Right lobe of liver (tissue), 6 donors: ENCODE data around the gene WBP2NL. TPM values are rescaled to one million over a fixed set of nuclear protein-coding genes. Genes with fewer than 3 reads are reported as not detected.

Source experiments
- ATAC-seq, 4 donors: fragments of 200-7000 bp; cut with Tn5 transposase; one replicate each; pipeline ENCODE4 v1.9.1; 2020; ENCODE audit warnings: mild to moderate bottlenecking in 4 of 4, moderate library complexity in 4 of 4
- DNase-seq, 3 donors: peaks; one replicate each; pipeline ENCODE4 v3.0.0-alpha.2; 2020
- H3K27ac ChIP-seq, 3 donors: fragments of 200-600 bp; one replicate each; pipeline ENCODE4 v1.8.0; 2022
- H3K27me3 ChIP-seq, 2 donors: fragments of 200-600 bp; one replicate each; pipeline ENCODE4 v1.8.0; 2022
- H3K36me3 ChIP-seq, 4 donors: fragments of 200-600 bp; sonication (generic) in 1 of 4; one replicate each; pipeline versions ENCODE4 v1.5.1 to v1.8.0; 2017 to 2022; ENCODE audit warnings: control low read depth in 1 of 4
- H3K4me1 ChIP-seq, 4 donors: fragments of 200-600 bp; sonication (generic) in 1 of 4; one replicate each; pipeline versions ENCODE4 v1.5.1 to v1.8.0; 2017 to 2022; ENCODE audit warnings: control low read depth in 1 of 4
- H3K4me3 ChIP-seq, 3 donors: fragments of 200-600 bp; one replicate each; pipeline ENCODE4 v1.8.0; 2022
- H3K9me3 ChIP-seq, 4 donors: fragments of 200-600 bp; sonication (generic) in 1 of 4; one replicate each; pipeline versions ENCODE4 v1.5.1 to v1.8.0; 2017 to 2022; ENCODE audit warnings: control low read depth in 1 of 4
- POLR2A ChIP-seq: fragments of 450-650 bp; IDR thresholded peaks from one replicate; pipeline ENCODE4 v1.6.1; 2017; ENCODE audit warnings: antibody characterized with exemption, mild to moderate bottlenecking
- WGBS: methylation state at CpG from one replicate; pipeline ENCODE4 v1.1.6; 2018; ENCODE audit warnings: low coverage, low lambda C conversion rate; ENCODE audit not compliant: insufficient coverage; ENCODE audit errors: missing lambda C conversion rate; 5-methylcytosine and 5-hydroxymethylcytosine counted together
- intact Hi-C, 2 donors: fragments of 100-400 bp; cut with DNase I; formaldehyde crosslinking; loops; one replicate each; pipeline versions ENCODE4 v1.11.2 to v1.14.1; 2022
- total RNA-seq, 6 experiments: library from RNA; depleted of rRNA in 2 of 6; stranded (reverse); fragments of >200 nt in 2 of 6; fragmentation: NEBNext Ultra II Directional in 3 of 6; extraction: Animal tissue kit (Norgen Biotek cat#: 25700) in 3 of 6; gene quantifications; one replicate each; pipeline versions ENCODE4 v1.1.0 to v1.2.4, GENCODE V29; 2016 to 2023
- TF ChIP-seq, protein P1 (sequence below), 4 donors: fragments of 200-600 bp in 3 of 4; fragments of 450-650 bp in 1 of 4; IDR thresholded peaks; one replicate each; pipeline versions ENCODE4 v1.5.1 to v1.8.0; 2016 to 2022; ENCODE audit warnings: antibody characterized with exemption in 4 of 4, mild to moderate bottlenecking in 2 of 4
- donor health status: DM: no; HTN: yes; CAD: no.
- donor health status: DM: no; HTN: no; CAD: no.
- donor health status: DM: no; HTN: no; CAD: no.
- donor health status: DM: no; HTN: yes; CAD: no.
- donor health status: DM: no; HTN: yes; CAD: no.

The WBP2NL gene
- total RNA-seq, 6 experiments from 2014 or later: 0.12 to 0.72 (median 0.63) TPM

DNA sequence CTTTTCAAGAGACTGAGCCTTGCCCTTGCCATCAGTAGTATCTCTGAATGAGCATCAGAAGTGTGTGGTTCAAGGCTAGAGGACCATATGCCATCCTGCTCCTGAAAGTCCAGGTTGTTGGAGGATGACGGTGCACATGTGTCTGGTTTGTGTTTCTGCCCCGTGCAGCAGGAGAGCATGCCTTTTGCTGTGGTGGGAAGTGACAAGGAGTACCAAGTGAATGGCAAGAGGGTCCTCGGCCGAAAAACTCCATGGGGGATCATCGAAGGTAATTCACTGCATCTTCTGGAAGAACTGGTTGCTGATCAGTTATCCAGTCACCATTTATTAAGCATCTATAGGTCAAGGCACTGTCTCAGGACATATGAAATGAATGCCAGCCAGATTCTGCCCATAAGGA is 6.1 kb upstream of the WBP2NL start:
- TF ChIP-seq, protein P1, sequence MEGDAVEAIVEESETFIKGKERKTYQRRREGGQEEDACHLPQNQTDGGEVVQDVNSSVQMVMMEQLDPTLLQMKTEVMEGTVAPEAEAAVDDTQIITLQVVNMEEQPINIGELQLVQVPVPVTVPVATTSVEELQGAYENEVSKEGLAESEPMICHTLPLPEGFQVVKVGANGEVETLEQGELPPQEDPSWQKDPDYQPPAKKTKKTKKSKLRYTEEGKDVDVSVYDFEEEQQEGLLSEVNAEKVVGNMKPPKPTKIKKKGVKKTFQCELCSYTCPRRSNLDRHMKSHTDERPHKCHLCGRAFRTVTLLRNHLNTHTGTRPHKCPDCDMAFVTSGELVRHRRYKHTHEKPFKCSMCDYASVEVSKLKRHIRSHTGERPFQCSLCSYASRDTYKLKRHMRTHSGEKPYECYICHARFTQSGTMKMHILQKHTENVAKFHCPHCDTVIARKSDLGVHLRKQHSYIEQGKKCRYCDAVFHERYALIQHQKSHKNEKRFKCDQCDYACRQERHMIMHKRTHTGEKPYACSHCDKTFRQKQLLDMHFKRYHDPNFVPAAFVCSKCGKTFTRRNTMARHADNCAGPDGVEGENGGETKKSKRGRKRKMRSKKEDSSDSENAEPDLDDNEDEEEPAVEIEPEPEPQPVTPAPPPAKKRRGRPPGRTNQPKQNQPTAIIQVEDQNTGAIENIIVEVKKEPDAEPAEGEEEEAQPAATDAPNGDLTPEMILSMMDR (IDR thresholded peaks at IDR 0.05): no peak
- TF ChIP-seq POLR2A: no peak
- no peaks in the 10 kb centered on the region for H3K36me3 ChIP-seq
- DNase-seq (no peak), ATAC-seq (no peak)
- H3K4me3 ChIP-seq: no peak overlapping the region
- no peaks in the 10 kb centered on the region for H3K9me3 ChIP-seq
- H3K27ac ChIP-seq: no peak overlapping the region
- no peaks in the 10 kb centered on the region for H3K27me3 ChIP-seq
- intact Hi-C loops: no loop called here
- H3K4me1 ChIP-seq: no peaks in the 10 kb centered on the region
- 90% methylated on average over 5 of the region's 5 CpGs for WGBS

GRCh38 chr22:41995211-41995610 is 3.4 kb upstream of the WBP2NL start:
- TF ChIP-seq POLR2A: no peak
- TF ChIP-seq, protein P1 (IDR thresholded peaks at IDR 0.05): no peak
- ATAC-seq: no peak
- Histone ChIP-seq H3K4me3 (no peak overlapping the region), H3K36me3 (no peaks in the 10 kb centered on the region), H3K4me1 (peaks cover 0 to 7% (median 0%) of the 10 kb centered on the region in 4 donors), H3K9me3 (no peaks in the 10 kb centered on the region), H3K27me3 (no peaks in the 10 kb centered on the region), H3K27ac (no peak overlapping the region)
- intact Hi-C loops: no loop called here
- DNase-seq: no peak
- 47% methylated on average over 2 of the region's 3 CpGs for WGBS

GRCh38 chr22:41996826-41997225 is 1.8 kb upstream of the WBP2NL start:
- Histone ChIP-seq H3K36me3 (no peaks in the 10 kb centered on the region), H3K4me3 (no peak overlapping the region), H3K27ac (no peak overlapping the region), H3K4me1 (peaks cover 0 to 7% (median 0%) of the 10 kb centered on the region in 4 donors), H3K27me3 (no peaks in the 10 kb centered on the region), H3K9me3 (no peaks in the 10 kb centered on the region)
- no peak for TF ChIP-seq POLR2A
- TF ChIP-seq, protein P1 (IDR thresholded peaks at IDR 0.05): no peak
- WGBS: 100% methylated on average over 2 of the region's 5 CpGs
- intact Hi-C loops: no loop called here
- ATAC-seq: no peak
- no peak for DNase-seq

GRCh38 chr22:42000466-42000865 is 1.9 kb downstream of the WBP2NL start:
- ATAC-seq (no peak), DNase-seq (no peak)
- no peaks in the 10 kb centered on the region for H3K36me3 ChIP-seq
- no peaks in the 10 kb centered on the region for H3K9me3 ChIP-seq
- intact Hi-C loops: no loop called here
- TF ChIP-seq POLR2A: no peak
- TF ChIP-seq, protein P1 (IDR thresholded peaks at IDR 0.05): no peak
- H3K27me3 ChIP-seq: no peaks in the 10 kb centered on the region
- H3K4me1 ChIP-seq: peaks cover 0 to 7% (median 0%) of the 10 kb centered on the region in 4 donors
- no peak overlapping the region for H3K27ac ChIP-seq
- WGBS: 100% methylated on average over 2 of the region's 8 CpGs
- no peak overlapping the region for H3K4me3 ChIP-seq

- peaks cover 0 to 7% (median 0%) of the 10 kb centered on the region in 4 donors for H3K4me1 ChIP-seq
- WGBS: 88% methylated on average over 3 of the region's 8 CpGs
- H3K36me3 ChIP-seq: no peaks in the 10 kb centered on the region
- no peak for ATAC-seq
- no peaks in the 10 kb centered on the region for H3K9me3 ChIP-seq
- H3K27ac ChIP-seq: no peak overlapping the region
- no peaks in the 10 kb centered on the region for H3K27me3 ChIP-seq
- H3K4me3 ChIP-seq: no peak overlapping the region
- TF ChIP-seq, protein P1 (IDR thresholded peaks at IDR 0.05): no peak
- no peak for TF ChIP-seq POLR2A
- intact Hi-C loops: no loop called here
- no peak for DNase-seq
Observed at GRCh38 chr22:42001121-42001520, 2.5 kb downstream of the WBP2NL start.
